Bladder microvascular endothelial cell (primary cell): Measurements from ENCODE around the gene ERLIN1. TPM values are rescaled to one million over a fixed set of nuclear protein-coding genes. Genes with fewer than 3 reads are reported as not detected.

Source experiments
- total RNA-seq: library from RNA; depleted of rRNA; stranded (reverse); fragments of >200 nt; gene quantifications from 2 replicates; pipeline ENCODE4 v1.2.3, GENCODE V29; 2014

ERLIN1 gene
- 20.7 and 41.7 TPM in 2 replicates for total RNA-seq

GRCh38 chr10:100185364-100186252, at the start of gene ERLIN1:
ERLIN1 (minus strand) TSS chr10:100186029; CDS start chr10:100185626, 403 bp downstream.

Other genes starting within 250 kb of the ERLIN1 start
- 13.1 and 39.2 TPM in 2 replicates for gene DNMBP, start 176.1 kb downstream of the ERLIN1 start, total RNA-seq
- not detected in 2 replicates for gene CPN1, start 104.2 kb downstream of the ERLIN1 start, total RNA-seq
- 14.7 and 32.3 TPM in 2 replicates for gene CHUK, start 43.6 kb upstream of the ERLIN1 start, total RNA-seq
- 23.2 and 24.9 TPM in 2 replicates for gene CWF19L1, start 81.6 kb upstream of the ERLIN1 start, total RNA-seq
- 29.5 and 41.7 TPM in 2 replicates for gene BLOC1S2, start 100.7 kb upstream of the ERLIN1 start, total RNA-seq
- gene PKD2L1, start 144.2 kb upstream of the ERLIN1 start, total RNA-seq: not detected in 2 replicates
- 29.6 and 64.3 TPM in 2 replicates for gene SCD, start 161.2 kb upstream of the ERLIN1 start, total RNA-seq